Endothelial cell (in vitro differentiated cells): Measurements from ENCODE around the gene GAREM2. TPM values are rescaled to one million over a fixed set of nuclear protein-coding genes. Genes with fewer than 3 reads are reported as not detected.

Experiments used
- DNase-seq: peaks from one replicate; pipeline ENCODE4 v3.0.0; 2021; ENCODE audit warnings: low spot score
- H3K27ac Mint-ChIP-seq: one replicate; pipeline ENCODE4 v1.8.0; 2021; ENCODE audit warnings: mixed read lengths, inconsistent platforms; ENCODE audit not compliant: unreplicated experiment
- H3K27me3 Mint-ChIP-seq: one replicate; pipeline ENCODE4 v1.8.0; 2021; ENCODE audit warnings: mild to moderate bottlenecking, moderate library complexity, mixed read lengths, inconsistent platforms; ENCODE audit not compliant: unreplicated experiment
- H3K36me3 Mint-ChIP-seq: one replicate; pipeline ENCODE4 v1.8.0; 2021; ENCODE audit warnings: mild to moderate bottlenecking, low read depth, mixed read lengths, inconsistent platforms; ENCODE audit not compliant: unreplicated experiment
- H3K4me1 Mint-ChIP-seq: one replicate; pipeline ENCODE4 v1.8.0; 2021; ENCODE audit warnings: mild to moderate bottlenecking, mixed read lengths, inconsistent platforms; ENCODE audit not compliant: unreplicated experiment
- H3K4me3 Mint-ChIP-seq: one replicate; pipeline ENCODE4 v1.8.0; 2021; ENCODE audit warnings: mild to moderate bottlenecking, mixed read lengths, inconsistent platforms; ENCODE audit not compliant: unreplicated experiment
- H3K9me3 Mint-ChIP-seq: one replicate; pipeline ENCODE4 v1.8.0; 2021; ENCODE audit warnings: mixed read lengths, inconsistent platforms; ENCODE audit not compliant: unreplicated experiment
- total RNA-seq: library from RNA; stranded (reverse); fragmentation: NEBNext Ultra II Directional; extraction: Animal tissue kit (Norgen Biotek cat#: 25700); gene quantifications from one replicate; pipeline ENCODE4 v1.2.1, GENCODE V29; 2021; ENCODE audit not compliant: unreplicated experiment
- TF ChIP-seq, protein P1 (sequence below): fragments of 200-600 bp; sonication (generic); IDR thresholded peaks from one replicate; pipeline ENCODE4 v1.5.0; 2021; ENCODE audit warnings: antibody characterized with exemption; ENCODE audit not compliant: unreplicated experiment

The GAREM2 gene
- total RNA-seq, 1 donor from 2014 or later = 4.6 TPM

DNA sequence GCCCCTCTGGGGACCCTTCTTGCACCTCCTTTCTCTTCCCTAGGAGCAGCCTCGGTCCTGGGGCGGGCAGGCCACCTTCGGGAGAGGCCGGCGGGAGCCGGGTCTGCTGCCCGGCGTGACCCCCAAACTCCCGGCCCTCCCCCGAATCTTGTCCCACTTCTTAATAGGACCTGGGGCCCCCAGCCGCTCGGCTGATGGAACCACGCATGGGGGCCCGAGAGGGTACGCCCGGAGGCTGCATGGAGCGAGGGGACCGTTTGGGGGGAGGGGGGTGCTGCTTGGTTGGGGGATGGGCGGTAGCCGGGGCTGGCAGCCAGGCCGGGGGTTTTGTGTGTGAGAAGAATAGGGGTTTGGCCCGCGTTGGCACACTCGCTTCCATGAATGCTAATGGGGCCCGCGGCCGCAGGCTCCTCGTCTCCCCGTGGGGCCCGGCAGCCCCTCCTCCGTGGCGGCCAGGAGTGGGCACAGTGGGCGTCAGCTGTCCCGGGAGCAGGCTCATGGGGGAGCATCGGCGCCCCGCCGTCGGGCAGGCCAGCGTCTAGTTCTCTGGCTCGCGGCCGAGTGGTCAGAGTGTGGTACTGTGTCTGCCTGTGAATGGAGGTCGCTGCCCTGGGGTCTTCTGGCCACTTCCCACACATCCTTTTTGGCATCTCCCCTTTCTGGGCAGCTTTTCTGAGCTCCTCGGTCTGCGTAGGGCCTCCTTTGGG lies 1.0 kb downstream of the GAREM2 start:
- no peak for DNase-seq
- Mint-ChIP-seq H3K27ac (no peak overlapping the region), H3K9me3 (no peaks in the 10 kb centered on the region), H3K4me1 (peaks cover 8% of the 10 kb centered on the region), H3K4me3 (peak overlapping the region; percentile 73), H3K27me3 (peaks cover 20% of the 10 kb centered on the region), H3K36me3 (peaks cover 11% of the 10 kb centered on the region)
- TF ChIP-seq, protein P1, sequence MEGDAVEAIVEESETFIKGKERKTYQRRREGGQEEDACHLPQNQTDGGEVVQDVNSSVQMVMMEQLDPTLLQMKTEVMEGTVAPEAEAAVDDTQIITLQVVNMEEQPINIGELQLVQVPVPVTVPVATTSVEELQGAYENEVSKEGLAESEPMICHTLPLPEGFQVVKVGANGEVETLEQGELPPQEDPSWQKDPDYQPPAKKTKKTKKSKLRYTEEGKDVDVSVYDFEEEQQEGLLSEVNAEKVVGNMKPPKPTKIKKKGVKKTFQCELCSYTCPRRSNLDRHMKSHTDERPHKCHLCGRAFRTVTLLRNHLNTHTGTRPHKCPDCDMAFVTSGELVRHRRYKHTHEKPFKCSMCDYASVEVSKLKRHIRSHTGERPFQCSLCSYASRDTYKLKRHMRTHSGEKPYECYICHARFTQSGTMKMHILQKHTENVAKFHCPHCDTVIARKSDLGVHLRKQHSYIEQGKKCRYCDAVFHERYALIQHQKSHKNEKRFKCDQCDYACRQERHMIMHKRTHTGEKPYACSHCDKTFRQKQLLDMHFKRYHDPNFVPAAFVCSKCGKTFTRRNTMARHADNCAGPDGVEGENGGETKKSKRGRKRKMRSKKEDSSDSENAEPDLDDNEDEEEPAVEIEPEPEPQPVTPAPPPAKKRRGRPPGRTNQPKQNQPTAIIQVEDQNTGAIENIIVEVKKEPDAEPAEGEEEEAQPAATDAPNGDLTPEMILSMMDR = no peak

DNA sequence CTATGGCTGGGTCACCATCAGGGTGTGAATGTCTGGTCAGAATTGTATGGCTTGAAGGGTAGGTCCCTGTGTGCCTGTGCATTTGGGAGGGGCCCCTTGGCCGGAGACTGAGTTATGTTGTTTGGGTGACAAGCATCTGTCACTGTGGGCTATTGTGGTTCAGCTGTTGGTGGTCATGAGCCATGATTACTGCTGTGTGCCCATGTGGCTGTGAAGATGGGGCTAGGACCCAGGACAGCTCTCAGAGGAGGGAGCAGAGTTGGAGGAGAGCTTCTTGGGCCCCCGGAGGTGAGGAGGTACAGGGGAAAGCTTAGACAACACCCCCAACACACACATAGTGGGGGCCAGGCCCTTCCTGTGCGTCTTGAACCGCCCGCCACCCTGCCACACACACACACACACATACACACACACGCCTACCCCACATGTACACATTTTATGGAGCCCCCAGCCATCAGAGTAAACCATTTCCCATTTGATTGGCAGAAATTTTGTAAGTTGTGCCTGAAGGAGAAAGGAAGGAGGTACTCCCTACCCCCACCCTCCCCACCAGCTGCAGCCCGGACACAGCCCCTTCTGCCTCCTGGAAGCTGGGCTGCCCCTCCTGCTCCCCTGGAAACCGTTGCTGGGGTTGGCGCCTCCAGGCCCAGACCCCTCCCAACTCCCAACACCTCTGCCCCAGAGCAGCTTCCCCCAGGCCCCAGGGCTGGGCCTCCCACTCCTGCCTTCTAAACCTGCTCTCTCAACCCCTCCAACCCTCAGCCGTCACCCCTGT lies 2.0 kb downstream of the GAREM2 start:
- DNase-seq = no peak
- no peak overlapping the region for H3K27ac Mint-ChIP-seq
- peaks cover 11% of the 10 kb centered on the region for H3K4me1 Mint-ChIP-seq
- H3K27me3 Mint-ChIP-seq = peaks cover 20% of the 10 kb centered on the region
- TF ChIP-seq, protein P1 = no peak
- peak overlapping the region; percentile 73 for H3K4me3 Mint-ChIP-seq
- H3K9me3 Mint-ChIP-seq = no peaks in the 10 kb centered on the region
- peaks cover 11% of the 10 kb centered on the region for H3K36me3 Mint-ChIP-seq

DNA sequence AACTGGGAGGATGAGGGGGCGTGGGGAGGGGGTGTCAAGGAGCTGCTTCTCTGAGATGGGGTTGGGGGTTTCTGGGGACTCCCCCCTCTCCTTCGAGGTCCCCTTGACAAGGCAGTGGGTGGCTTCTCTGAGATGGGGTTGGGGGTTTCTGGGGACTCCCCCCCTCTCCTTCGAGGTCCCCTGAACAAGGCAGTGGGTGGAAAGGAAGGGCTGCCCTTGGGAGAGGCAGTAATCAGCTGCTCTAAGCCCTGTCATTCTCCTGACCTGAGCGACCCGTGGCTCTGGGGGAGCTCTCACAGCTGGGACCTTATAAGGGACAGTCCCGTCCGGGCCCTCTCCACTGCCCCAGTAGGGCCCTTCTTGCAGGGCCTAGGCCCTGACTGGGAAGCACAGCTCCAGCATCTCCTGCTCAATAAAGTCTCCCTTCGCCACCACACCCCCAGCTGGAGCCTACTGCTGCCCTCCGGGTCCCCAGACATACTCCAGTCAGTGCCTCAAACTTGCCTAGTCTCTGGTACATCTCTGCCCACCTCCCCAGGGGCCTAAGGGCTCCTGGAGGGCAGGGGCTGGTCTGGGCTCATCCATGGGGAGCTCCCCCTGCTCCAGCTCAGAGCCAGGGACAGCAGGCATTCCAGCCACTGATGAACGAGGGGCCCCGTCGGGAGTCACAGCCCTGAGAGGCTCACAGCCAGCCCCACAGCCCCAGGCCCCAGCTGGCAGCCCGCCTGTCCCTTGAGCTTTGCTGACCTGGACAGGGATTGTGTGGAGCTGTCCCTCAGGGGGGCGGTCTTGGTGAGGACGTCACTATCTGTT lies 2.8 kb downstream of the GAREM2 start:
- H3K36me3 Mint-ChIP-seq = peaks cover 11% of the 10 kb centered on the region

DNA sequence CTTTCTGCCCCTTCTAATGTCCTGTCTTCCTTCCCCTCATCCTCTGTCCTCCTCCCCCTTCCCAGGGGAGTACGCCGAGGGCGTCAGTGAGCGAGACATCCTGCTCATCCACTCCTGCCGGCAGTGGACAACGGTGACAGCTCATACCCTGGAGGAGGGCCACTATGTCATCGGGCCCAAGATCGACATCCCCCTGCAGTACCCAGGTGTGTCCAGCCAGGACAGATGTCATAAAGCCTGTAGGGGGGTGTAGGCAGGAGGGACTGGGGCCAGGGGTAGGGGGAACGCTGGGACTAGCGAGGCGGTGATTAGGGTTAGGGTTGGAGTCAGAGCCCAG lies 3.4 kb downstream of the GAREM2 start:
- Mint-ChIP-seq H3K36me3 (peaks cover 11% of the 10 kb centered on the region), H3K4me3 (no peak overlapping the region), H3K27ac (no peak overlapping the region), H3K27me3 (peaks cover 25% of the 10 kb centered on the region), H3K4me1 (peaks cover 16% of the 10 kb centered on the region), H3K9me3 (no peaks in the 10 kb centered on the region)
- DNase-seq = no peak
- TF ChIP-seq, protein P1 = no peak

More for the DNA sequence above, 2.8 kb downstream of the GAREM2 start:
- peaks cover 24% of the 10 kb centered on the region for H3K27me3 Mint-ChIP-seq
- H3K4me3 Mint-ChIP-seq = no peak overlapping the region
- no peaks in the 10 kb centered on the region for H3K9me3 Mint-ChIP-seq
- H3K4me1 Mint-ChIP-seq = peaks cover 16% of the 10 kb centered on the region
- no peak overlapping the region for H3K27ac Mint-ChIP-seq
- TF ChIP-seq, protein P1 = no peak
- DNase-seq = no peak
